Heart left ventricle (tissue), 16 donors: Measurements from ENCODE around the gene CCDC148. TPM values are rescaled to one million over a fixed set of nuclear protein-coding genes. Genes with fewer than 3 reads are reported as not detected.

Source experiments
- ATAC-seq, 4 donors: fragments of 200-7000 bp; cut with Tn5 transposase; one replicate each; pipeline ENCODE4 v1.9.1; 2020 to 2022; ENCODE audit warnings: moderate library complexity in 4 of 4, mild to moderate bottlenecking in 3 of 4, moderate number of reproducible peaks in 1 of 4
- DNase-seq, 5 donors: peaks; one replicate each; pipeline ENCODE4 v3.0.0-alpha.2; 2020
- H3K27ac ChIP-seq, 12 donors: fragments of 200-600 bp; sonication (generic) in 4 of 12; one replicate each; pipeline versions ENCODE4 v1.5.0 to v1.8.0; 2016 to 2022; ENCODE audit warnings: mild to moderate bottlenecking in 2 of 12
- H3K27me3 ChIP-seq, 9 donors: fragments of 200-600 bp; sonication (generic) in 2 of 9; one replicate each; pipeline versions ENCODE4 v1.5.1 to v1.8.0; 2016 to 2022; ENCODE audit warnings: mild to moderate bottlenecking in 3 of 9
- H3K36me3 ChIP-seq, 9 donors: fragments of 200-600 bp; sonication (generic) in 2 of 9; one replicate each; pipeline versions ENCODE4 v1.5.0 to v1.8.0; 2018 to 2022; ENCODE audit warnings: mild to moderate bottlenecking in 2 of 9
- H3K4me1 ChIP-seq, 12 donors: fragments of 200-600 bp; sonication (generic) in 4 of 12; one replicate each; pipeline versions ENCODE4 v1.5.0 to v1.8.0; 2016 to 2022; ENCODE audit warnings: mild to moderate bottlenecking in 3 of 12
- H3K4me3 ChIP-seq, 12 donors: fragments of 200-600 bp; sonication (generic) in 4 of 12; one replicate each; pipeline versions ENCODE4 v1.5.0 to v1.8.0; 2017 to 2022; ENCODE audit warnings: mild to moderate bottlenecking in 9 of 12, moderate library complexity in 4 of 12
- H3K9me3 ChIP-seq, 12 donors: fragments of 200-600 bp; sonication (generic) in 4 of 12; one replicate each; pipeline versions ENCODE4 v1.5.0 to v1.8.0; 2016 to 2022; ENCODE audit warnings: mild to moderate bottlenecking in 1 of 12
- CTCF ChIP-seq, 12 donors: fragments of 200-600 bp; sonication (generic) in 4 of 12; IDR thresholded peaks; one replicate each; pipeline versions ENCODE4 v1.5.0 to v1.8.0; 2018 to 2022; ENCODE audit warnings: antibody characterized with exemption in 12 of 12, mild to moderate bottlenecking in 5 of 12
- POLR2A ChIP-seq, 2 donors: fragments of 450-650 bp; IDR thresholded peaks; one replicate each; pipeline ENCODE4 v1.6.1; 2017; ENCODE audit warnings: antibody characterized with exemption in 2 of 2, mild to moderate bottlenecking in 2 of 2, moderate library complexity in 2 of 2
- WGBS, 4 donors: extraction: QIAGEN DNeasy Blood & Tissue Kit in 2 of 4; methylation state at CpG; one replicate each; pipeline versions ENCODE4 v1.1.5 to v1.1.7; 2013 to 2018; 5-methylcytosine and 5-hydroxymethylcytosine counted together
- intact Hi-C, 10 donors: fragments of 100-400 bp; cut with DNase I; formaldehyde crosslinking; loops; one replicate each; pipeline versions ENCODE4 v1.11.1 to v1.14.2; 2022
- polyA plus RNA-seq, 2 donors: library from polyadenylated mRNA; stranded (reverse); fragments of 200-250 nt; gene quantifications; one replicate each; pipeline ENCODE4 v1.2.3, GENCODE V29; 2013
- total RNA-seq, 9 donors: library from RNA; depleted of rRNA in 2 of 9; stranded (reverse); fragments of >200 nt in 2 of 9; fragmentation: NEBNext Ultra II Directional in 3 of 9; extraction: Animal tissue kit (Norgen Biotek cat#: 25700) in 3 of 9; gene quantifications; one replicate each; pipeline versions ENCODE4 v1.1.0 to v1.2.4, GENCODE V29; 2016 to 2023
- donor health status: ischemic (EF 13 %, LVEDD 7.1; RV severe dilation, severe dysfunction).
- donor health status: healthy with polysubstance abuse.
- donor health status: DM: no; HTN: yes; CAD: no.
- donor health status: DM: no; HTN: no; CAD: no.
- donor health status: ischemic (EF 25% LVEDD 6.9; RV normal size, moderate dysfunction).
- donor health status: ischemic (EF 25% LVEDD 5.7; RV mildly dilated, moderate dysfunction).
- donor health status: healthy.
- donor health status: DM: yes; HTN: yes; CAD: no.
- donor health status: ischemic (EF 35%, LVEDD 5.7; RV mildly dilated, moderate dysfunction).
- donor health status: nonischemic (EF 11% LVEDD 7.7; RV severe dilation, severe dysfunction).
- donor health status: DM: yes; HTN: yes; CAD: no.
- donor health status: PGD.
- donor health status: ischemic (EF 29% LVEDD 5.4; RV normal size, mild dysfunction).
- donor health status: nonischemic (EF 23%, LVEDD 6.1; RV moderate dilation, normal function).

CCDC148 gene
- total and polyA plus RNA-seq, 11 donors: 0.24 to 1.2 (median 0.75) TPM; not detected in 2

DNA sequence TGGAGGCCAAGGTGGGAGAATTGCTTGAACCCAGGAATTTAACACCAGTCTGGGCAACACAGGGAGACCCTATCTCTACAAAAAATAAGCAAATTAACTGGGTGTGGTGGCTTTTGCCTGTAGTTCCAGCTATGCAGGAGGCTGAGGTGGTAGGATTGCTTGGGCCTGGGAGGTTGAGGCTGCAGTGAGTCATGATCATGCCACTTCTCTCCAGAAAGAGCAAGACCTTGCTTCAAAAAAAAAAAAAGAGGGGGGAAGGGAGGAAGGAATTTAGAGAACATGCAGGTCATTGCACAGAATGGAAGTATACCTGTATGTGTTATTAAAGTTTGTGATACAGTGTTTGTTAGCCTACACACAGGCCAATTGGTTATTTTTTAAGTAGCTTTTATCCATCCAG is 26.0 kb upstream of the CCDC148 start:
- H3K36me3 ChIP-seq: no peaks in the 10 kb centered on the region
- ATAC-seq (no peak), DNase-seq (no peak)
- intact Hi-C loops: no loop called here
- peaks cover 3 to 55% (median 30%) of the 10 kb centered on the region in 12 donors for H3K4me1 ChIP-seq
- no peak overlapping the region for H3K27ac ChIP-seq
- no peak overlapping the region for H3K4me3 ChIP-seq
- no peak for TF ChIP-seq POLR2A (IDR thresholded peaks at IDR 0.05)
- TF ChIP-seq CTCF (IDR thresholded peaks at IDR 0.05): no peak
- no peaks in the 10 kb centered on the region for H3K9me3 ChIP-seq
- no peaks in the 10 kb centered on the region for H3K27me3 ChIP-seq

DNA sequence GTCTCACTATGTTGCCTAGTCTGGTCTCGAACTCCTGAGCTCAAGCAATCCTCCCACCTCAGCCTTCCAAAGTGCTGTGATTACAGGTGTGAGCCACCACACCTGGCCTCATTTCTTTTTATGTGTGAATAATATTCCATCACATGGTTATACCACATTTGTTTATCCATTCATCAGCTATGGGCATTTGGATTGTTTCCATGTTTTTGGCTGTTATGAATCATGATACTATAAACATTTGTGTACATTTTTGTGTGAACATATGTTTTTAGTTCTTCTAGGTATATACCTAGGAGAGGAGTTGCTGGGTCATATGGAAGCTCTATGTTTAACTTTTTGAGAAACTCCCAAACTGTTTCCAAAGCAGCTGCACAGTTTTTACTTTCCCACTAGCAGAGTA is 24.6 kb upstream of the CCDC148 start:
- TF ChIP-seq POLR2A (IDR thresholded peaks at IDR 0.05) (no peak), CTCF (IDR thresholded peaks at IDR 0.05) (no peak)
- intact Hi-C loops: no loop called here
- DNase-seq: no peak

DNA sequence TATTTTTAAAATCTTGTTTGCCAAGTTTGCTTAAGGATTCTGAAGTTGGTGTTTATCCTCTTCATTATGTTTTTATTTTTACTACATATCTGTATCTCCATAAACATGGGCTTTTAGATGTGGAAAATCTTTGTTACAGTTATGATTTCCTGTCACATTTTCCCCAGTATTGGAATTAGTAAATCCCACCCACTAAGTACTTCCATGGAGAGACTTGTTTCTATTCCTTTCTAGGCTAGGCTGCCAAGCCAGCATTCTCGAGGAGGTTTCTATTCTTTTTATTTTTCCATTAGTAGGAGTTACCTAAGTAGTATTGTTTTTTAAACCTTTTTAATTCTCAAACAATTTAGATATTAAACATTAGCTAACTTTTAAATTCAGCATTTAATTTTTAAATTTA is 22.3 kb upstream of the CCDC148 start:
- DNase-seq (no peak), ATAC-seq (peak in 1 of 4 donors; percentile 48)
- Histone ChIP-seq H3K36me3 (no peaks in the 10 kb centered on the region), H3K9me3 (no peaks in the 10 kb centered on the region), H3K4me3 (no peak overlapping the region), H3K27ac (peak overlapping the region in 6 of 12 donors; percentile 17 to 58 (median 36)), H3K4me1 (peaks cover 3 to 42% (median 24%) of the 10 kb centered on the region in 12 donors), H3K27me3 (no peaks in the 10 kb centered on the region)
- TF ChIP-seq POLR2A (IDR thresholded peaks at IDR 0.05) (no peak), CTCF (IDR thresholded peaks at IDR 0.05) (no peak)
- WGBS, 4 donors: 44 to 62% (median 46%) methylated on average over 1 of the region's 1 CpG
- intact Hi-C loops: loop anchor here in 1 of 10 donors (10.0 kb wide), 1 partner anchor 116 kb away; no protein-coding TSS in a partner anchor

More for the DNA sequence above, 24.6 kb upstream of the CCDC148 start:
- Histone ChIP-seq H3K27ac (no peak overlapping the region), H3K4me1 (peaks cover 2 to 47% (median 27%) of the 10 kb centered on the region in 12 donors), H3K4me3 (no peak overlapping the region), H3K36me3 (no peaks in the 10 kb centered on the region), H3K27me3 (no peaks in the 10 kb centered on the region), H3K9me3 (no peaks in the 10 kb centered on the region)
- 93 to 100% (median 97%) methylated on average over 1 of the region's 1 CpG for WGBS, 4 donors
- no peak for ATAC-seq

DNA sequence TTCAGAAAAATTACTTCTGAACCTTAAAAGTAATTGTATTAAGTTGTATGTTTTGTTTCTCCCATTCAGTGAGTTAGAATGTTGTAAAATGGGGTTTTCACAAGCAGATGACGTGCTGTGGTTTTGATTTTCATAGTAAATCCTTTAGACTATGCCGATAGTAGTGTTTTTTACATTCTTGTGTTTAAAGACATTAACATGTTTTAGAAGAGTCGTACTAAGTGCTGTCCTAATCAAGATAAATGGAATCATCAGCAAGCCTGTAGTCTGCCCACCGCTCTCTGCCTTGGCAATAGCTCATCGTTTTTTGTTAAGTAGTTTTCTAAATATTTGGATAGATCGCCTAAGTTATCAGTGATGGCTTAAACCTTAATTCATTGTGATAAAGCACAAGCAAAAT is 21.7 kb upstream of the CCDC148 start:
- H3K36me3 ChIP-seq: peaks cover 0 to 1% (median 0%) of the 10 kb centered on the region in 9 donors
- H3K9me3 ChIP-seq: peaks cover 0 to 3% (median 0%) of the 10 kb centered on the region in 12 donors
- H3K4me3 ChIP-seq: peak overlapping the region in 1 of 12 donors; percentile 12
- TF ChIP-seq POLR2A (IDR thresholded peaks at IDR 0.05) (no peak), CTCF (IDR thresholded peaks at IDR 0.05) (no peak)
- no peaks in the 10 kb centered on the region for H3K27me3 ChIP-seq
- H3K27ac ChIP-seq: peak overlapping the region in 6 of 12 donors; percentile 9 to 45 (median 24)
- peaks cover 3 to 42% (median 24%) of the 10 kb centered on the region in 12 donors for H3K4me1 ChIP-seq
- WGBS, 4 donors: 68 to 77% (median 71%) methylated on average over 6 of the region's 6 CpGs
- no peak for DNase-seq
- ATAC-seq: no peak
- intact Hi-C loops: loop anchor here in 1 of 10 donors (10.0 kb wide), 1 partner anchor 117 kb away; no protein-coding TSS in a partner anchor
